ENCODE results near the gene SLC6A3.
A peak's percentile ranks its signal among the peaks of the same experiment; 100 is the strongest.

The SLC6A3 gene

GRCh38 chr5:1344975-1345838, 100.0 kb downstream of the SLC6A3 start, which contains the start of gene CLPTM1L:
TSS of gene CLPTM1L (minus strand) at chr5:1345099. CDS start at chr5:1344841, 258 bp downstream.
- peak; percentile 61 to 82 for DNase-seq

- DNase-seq: no peak
Observed at GRCh38 chr5:1343931-1344901, 101.0 kb downstream of the SLC6A3 start.

GRCh38 chr5:1343315-1343751, 101.9 kb downstream of the SLC6A3 start:
- DNase-seq: no peak

All from NCI-H187 (cell line).